CD14-positive monocyte (primary cell): ENCODE measurements around the gene RNF186. TPM values are rescaled to one million over a fixed set of nuclear protein-coding genes. Genes with fewer than 3 reads are reported as not detected.

Experiments
- DNase-seq, 3 donors: peaks; one replicate each; pipeline ENCODE4 v3.0.0-alpha.2; 2011 to 2022
- H2AFZ ChIP-seq: 2 replicates; pipeline ENCODE4 v1.6.0; 2012; ENCODE audit warnings: mild to moderate bottlenecking, low read depth, low read length, inconsistent platforms; ENCODE audit not compliant: insufficient read depth, poor library complexity, severe bottlenecking
- H3K27ac ChIP-seq, 2 donors: 1 replicate in 1 of 2; 2 replicates in 1 of 2; pipeline ENCODE4 v1.5.1; 2012 to 2013; ENCODE audit warnings: low read length in 2 of 2, control low read depth in 1 of 2, inconsistent platforms in 1 of 2, low read depth in 1 of 2, mild to moderate bottlenecking in 1 of 2
- H3K27me3 ChIP-seq, 2 donors: one replicate each; pipeline versions ENCODE4 v1.6.0 to v1.6.1; 2011 to 2013; ENCODE audit warnings: low read length in 2 of 2; ENCODE audit not compliant: control insufficient read depth in 2 of 2, insufficient read depth in 2 of 2
- H3K36me3 ChIP-seq, 2 donors: replicated peaks in 1 of 2; 1 replicate in 1 of 2; 2 replicates in 1 of 2; pipeline versions ENCODE4 v1.5.1 to v1.6.1; 2012 to 2013; ENCODE audit warnings: low read length in 2 of 2, control low read depth in 1 of 2, inconsistent platforms in 1 of 2, mild to moderate bottlenecking in 1 of 2; ENCODE audit not compliant: insufficient read depth in 2 of 2, control insufficient read depth in 1 of 2
- H3K4me1 ChIP-seq, 2 donors: 1 replicate in 1 of 2; 2 replicates in 1 of 2; pipeline versions ENCODE4 v1.5.1 to v1.6.1; 2012 to 2013; ENCODE audit warnings: low read length in 2 of 2, control low read depth in 1 of 2, inconsistent platforms in 1 of 2, mild to moderate bottlenecking in 1 of 2, moderate library complexity in 1 of 2; ENCODE audit not compliant: insufficient read depth in 2 of 2, control insufficient read depth in 1 of 2
- H3K4me2 ChIP-seq: replicated peaks from 2 replicates; pipeline ENCODE3; 2012; ENCODE audit warnings: low read length, moderate library complexity, mild to moderate bottlenecking; ENCODE audit not compliant: poor library complexity, severe bottlenecking; ENCODE audit errors: extremely low read depth
- H3K4me3 ChIP-seq, 3 experiments: fragments of 200-600 bp in 1 of 3; sonication (generic) in 1 of 3; replicated peaks in 1 of 3; 1 replicate in 2 of 3; 2 replicates in 1 of 3; pipeline ENCODE4 v1.5.1; 2011 to 2013; ENCODE audit warnings: low read length in 3 of 3, mild to moderate bottlenecking in 3 of 3, control low read depth in 2 of 3, low read depth in 2 of 3, inconsistent platforms in 1 of 3, moderate library complexity in 1 of 3
- H3K79me2 ChIP-seq: 2 replicates; pipeline ENCODE4 v1.6.0; 2012; ENCODE audit warnings: mild to moderate bottlenecking, control low read depth, inconsistent platforms, low read length, moderate library complexity; ENCODE audit not compliant: insufficient read depth
- H3K9ac ChIP-seq: 2 replicates; pipeline ENCODE4 v1.6.0; 2017; ENCODE audit warnings: low read length, mild to moderate bottlenecking; ENCODE audit not compliant: insufficient read depth, poor library complexity, severe bottlenecking
- H3K9me3 ChIP-seq, 2 donors: replicated peaks in 1 of 2; 1 replicate in 1 of 2; 2 replicates in 1 of 2; pipeline versions ENCODE4 v1.5.1 to v1.6.1; 2012 to 2013; ENCODE audit warnings: low read length in 2 of 2, control low read depth in 1 of 2; ENCODE audit not compliant: control insufficient read depth in 1 of 2, insufficient read depth in 1 of 2
- H4K20me1 ChIP-seq: 2 replicates; pipeline ENCODE4 v1.6.0; 2012; ENCODE audit warnings: mild to moderate bottlenecking, low read length, control low read depth, moderate library complexity; ENCODE audit not compliant: insufficient read depth
- H3K27ac Mint-ChIP-seq, 7 donors: one replicate each; pipeline ENCODE4 v1.8.0; 2020; ENCODE audit warnings: mild to moderate bottlenecking in 7 of 7, mixed read lengths in 7 of 7, moderate library complexity in 6 of 7, inconsistent platforms in 2 of 7
- H3K27me3 Mint-ChIP-seq, 3 donors: one replicate each; pipeline ENCODE4 v1.8.0; 2021 to 2022; ENCODE audit warnings: low read depth in 3 of 3, mild to moderate bottlenecking in 3 of 3, mixed read lengths in 3 of 3, moderate library complexity in 3 of 3, inconsistent platforms in 1 of 3
- H3K36me3 Mint-ChIP-seq, 2 donors: one replicate each; pipeline ENCODE4 v1.8.0; 2020; ENCODE audit warnings: mixed read lengths in 2 of 2, inconsistent platforms in 1 of 2, mild to moderate bottlenecking in 1 of 2
- H3K4me1 Mint-ChIP-seq: one replicate; pipeline ENCODE4 v1.8.0; 2020; ENCODE audit warnings: mild to moderate bottlenecking, mixed read lengths
- H3K4me3 Mint-ChIP-seq, 2 donors: one replicate each; pipeline ENCODE4 v1.8.0; 2020; ENCODE audit warnings: mild to moderate bottlenecking in 2 of 2, mixed read lengths in 2 of 2, moderate library complexity in 1 of 2
- H3K9me3 Mint-ChIP-seq, 7 donors: one replicate each; pipeline ENCODE4 v1.8.0; 2020 to 2022; ENCODE audit warnings: mixed read lengths in 7 of 7, mild to moderate bottlenecking in 6 of 7, moderate library complexity in 6 of 7, inconsistent platforms in 2 of 7
- WGBS: methylation state at CpG from one replicate; pipeline ENCODE4 v1.1.5; 2013; ENCODE audit warnings: missing lambda C conversion rate; ENCODE audit not compliant: insufficient coverage; 5-methylcytosine and 5-hydroxymethylcytosine counted together
- intact Hi-C, 2 donors: fragments of 100-400 bp; cut with micrococcal nuclease; formaldehyde crosslinking; loops; one replicate each; pipeline versions ENCODE4 v1.15.0 to v1.15.1; 2023
- polyA plus RNA-seq, 3 donors: library from polyadenylated mRNA; depleted of rRNA in 1 of 3; unstranded in 2 of 3; stranded (reverse) in 1 of 3; fragments of 300-500 nt in 2 of 3; fragments of >200 nt in 1 of 3; fragmentation: Illumina TruSeq in 2 of 3; gene quantifications; 1 replicate in 2 of 3; 2 replicates in 1 of 3; pipeline ENCODE4 v1.2.3, GENCODE V29; 2012 to 2021
- TF ChIP-seq, protein P1 (sequence below): fragments of 200-600 bp; IDR thresholded peaks from one replicate; pipeline ENCODE4 v1.8.0; 2022; ENCODE audit warnings: antibody characterized with exemption, mild to moderate bottlenecking

RNF186 gene
- polyA plus RNA-seq, 3 donors = not detected

DNA sequence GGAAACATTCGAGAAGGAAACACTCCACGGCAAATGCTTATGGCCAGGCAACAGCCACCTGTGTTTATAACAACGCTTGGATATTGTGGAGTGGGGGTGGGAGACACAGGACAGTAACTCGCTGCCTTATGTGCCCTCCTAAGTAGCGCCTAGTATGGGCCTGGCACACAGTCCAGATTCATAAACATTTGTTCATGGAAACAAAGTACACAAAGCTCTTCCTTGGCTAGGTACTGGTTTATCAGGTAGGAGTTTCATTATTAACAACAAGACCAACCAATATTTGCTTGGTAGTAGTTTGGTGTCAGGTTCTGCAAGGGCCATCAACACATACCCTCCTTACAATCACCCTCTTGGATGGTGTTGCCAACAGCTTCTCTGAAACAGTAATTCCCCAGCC is 38.8 kb downstream of the RNF186 start:
- Histone ChIP-seq H3K27ac (no peak overlapping the region), H3K9me3 (no peaks in the 10 kb centered on the region), H3K79me2 (no peaks in the 10 kb centered on the region), H3K36me3 (peaks cover 50 to 77% of the 10 kb centered on the region in 2 donors), H4K20me1 (no peaks in the 10 kb centered on the region), H3K27me3 (no peaks in the 10 kb centered on the region), H2AFZ (no peak overlapping the region), H3K4me1 (no peaks in the 10 kb centered on the region), H3K4me3 (no peak overlapping the region), H3K9ac (no peak overlapping the region), H3K4me2 (no peak overlapping the region)
- Mint-ChIP-seq H3K36me3 (peaks cover 59 to 74% of the 10 kb centered on the region in 2 donors), H3K27ac (peak overlapping the region in 1 of 7 donors; percentile 25), H3K4me1 (no peaks in the 10 kb centered on the region), H3K9me3 (no peaks in the 10 kb centered on the region), H3K4me3 (no peak overlapping the region), H3K27me3 (no peaks in the 10 kb centered on the region)
- no peak for DNase-seq
- 100% methylated on average over 3 of the region's 5 CpGs for WGBS
- TF ChIP-seq, protein P1, sequence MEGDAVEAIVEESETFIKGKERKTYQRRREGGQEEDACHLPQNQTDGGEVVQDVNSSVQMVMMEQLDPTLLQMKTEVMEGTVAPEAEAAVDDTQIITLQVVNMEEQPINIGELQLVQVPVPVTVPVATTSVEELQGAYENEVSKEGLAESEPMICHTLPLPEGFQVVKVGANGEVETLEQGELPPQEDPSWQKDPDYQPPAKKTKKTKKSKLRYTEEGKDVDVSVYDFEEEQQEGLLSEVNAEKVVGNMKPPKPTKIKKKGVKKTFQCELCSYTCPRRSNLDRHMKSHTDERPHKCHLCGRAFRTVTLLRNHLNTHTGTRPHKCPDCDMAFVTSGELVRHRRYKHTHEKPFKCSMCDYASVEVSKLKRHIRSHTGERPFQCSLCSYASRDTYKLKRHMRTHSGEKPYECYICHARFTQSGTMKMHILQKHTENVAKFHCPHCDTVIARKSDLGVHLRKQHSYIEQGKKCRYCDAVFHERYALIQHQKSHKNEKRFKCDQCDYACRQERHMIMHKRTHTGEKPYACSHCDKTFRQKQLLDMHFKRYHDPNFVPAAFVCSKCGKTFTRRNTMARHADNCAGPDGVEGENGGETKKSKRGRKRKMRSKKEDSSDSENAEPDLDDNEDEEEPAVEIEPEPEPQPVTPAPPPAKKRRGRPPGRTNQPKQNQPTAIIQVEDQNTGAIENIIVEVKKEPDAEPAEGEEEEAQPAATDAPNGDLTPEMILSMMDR = no peak
- intact Hi-C loops = no loop called here

GRCh38 chr1:19775831-19776230 is 39.3 kb downstream of the RNF186 start:
- Mint-ChIP-seq H3K4me1 (no peaks in the 10 kb centered on the region), H3K9me3 (no peaks in the 10 kb centered on the region), H3K36me3 (peaks cover 62 to 74% of the 10 kb centered on the region in 2 donors), H3K4me3 (no peak overlapping the region), H3K27ac (no peak overlapping the region), H3K27me3 (no peaks in the 10 kb centered on the region)
- Histone ChIP-seq H3K4me1 (no peaks in the 10 kb centered on the region), H4K20me1 (no peaks in the 10 kb centered on the region), H3K79me2 (no peaks in the 10 kb centered on the region), H3K9me3 (no peaks in the 10 kb centered on the region), H3K36me3 (peaks cover 53 to 82% of the 10 kb centered on the region in 2 donors), H3K27me3 (no peaks in the 10 kb centered on the region), H3K4me3 (no peak overlapping the region), H2AFZ (no peak overlapping the region), H3K4me2 (no peak overlapping the region), H3K9ac (no peak overlapping the region), H3K27ac (no peak overlapping the region)
- intact Hi-C loops = no loop called here
- no peak for DNase-seq
- WGBS = 82% methylated on average over 2 of the region's 9 CpGs
- TF ChIP-seq, protein P1 = no peak
